ENCODE results near the gene ENTR1.
"Not testable (repeated sequence)": the region's sequence is repeated elsewhere in the genome, so short reads cannot be mapped to it uniquely, and the experiment has no call there.

ENTR1 gene

GRCh38 chr9:136421791-136422190 is 11.4 kb upstream of the ENTR1 start:
- in situ Hi-C loops (cut with MboI; ENCODE audit: low sequenced_read_pairs) = no loop called here

- in situ Hi-C loops (cut with MboI; ENCODE audit: low sequenced_read_pairs) = no loop called here
These were observed 8.6 kb upstream of the ENTR1 start for GRCh38 chr9:136419092-136419420.

DNA sequence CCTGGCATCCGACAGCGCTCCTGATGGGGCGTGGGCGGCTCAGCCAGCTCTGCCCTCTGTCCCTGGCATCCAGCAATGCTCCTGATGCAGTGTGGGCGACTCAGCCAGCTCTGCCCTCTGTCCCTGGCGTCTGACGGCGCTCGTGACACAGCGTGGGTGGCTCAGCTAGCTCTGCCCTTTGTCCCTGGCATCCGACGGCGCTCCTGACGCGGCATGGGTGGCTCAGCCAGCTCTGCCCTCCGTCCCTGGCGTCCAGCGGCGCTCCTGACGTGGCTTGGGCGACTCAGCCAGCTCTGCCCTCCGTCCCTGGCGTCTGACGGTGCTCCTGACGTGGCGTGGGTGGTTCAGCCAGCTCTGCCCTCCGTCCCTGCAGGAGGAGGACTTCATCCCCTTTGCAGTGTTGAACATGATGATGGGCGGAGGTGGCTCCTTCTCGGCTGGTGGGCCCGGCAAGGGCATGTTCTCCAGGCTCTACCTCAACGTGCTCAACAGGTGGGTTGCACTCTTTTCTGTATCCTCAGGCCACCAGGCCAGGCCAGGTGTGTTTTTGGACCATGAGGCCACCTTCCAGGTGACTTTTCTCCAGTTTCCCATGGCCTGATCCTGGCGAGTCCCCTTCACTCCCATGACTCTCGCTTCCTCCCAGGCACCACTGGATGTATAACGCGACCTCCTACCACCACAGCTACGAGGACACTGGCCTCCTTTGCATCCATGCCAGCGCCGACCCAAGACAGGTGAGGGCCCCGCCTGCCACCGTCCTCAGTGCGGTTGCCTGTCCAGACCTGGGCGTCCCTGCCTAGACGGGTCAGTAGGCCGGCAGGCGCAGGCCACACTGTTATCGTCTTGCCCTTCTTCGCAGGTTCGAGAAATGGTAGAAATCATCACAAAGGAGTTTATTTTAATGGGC is 8.0 kb upstream of the ENTR1 start:
- in situ Hi-C loops (cut with MboI; ENCODE audit: low sequenced_read_pairs) = no loop called here

DNA sequence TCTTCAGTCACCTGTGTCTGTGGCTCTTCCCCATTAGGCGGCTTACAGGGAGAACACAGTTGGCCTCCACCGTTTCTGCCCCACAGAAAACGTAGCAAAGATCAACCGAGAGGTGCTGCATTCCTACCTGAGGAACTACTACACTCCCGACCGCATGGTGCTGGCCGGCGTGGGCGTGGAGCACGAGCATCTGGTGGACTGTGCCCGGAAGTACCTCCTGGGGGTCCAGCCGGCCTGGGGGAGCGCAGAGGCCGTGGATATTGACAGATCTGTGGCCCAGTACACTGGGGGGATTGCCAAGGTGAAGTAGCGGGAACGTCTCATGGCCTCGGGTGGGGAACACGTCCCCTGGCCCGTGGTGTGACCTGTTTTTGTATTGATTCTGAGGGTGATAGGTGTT is 6.5 kb upstream of the ENTR1 start:
- in situ Hi-C loops (cut with MboI; ENCODE audit: low sequenced_read_pairs) = no loop called here

DNA sequence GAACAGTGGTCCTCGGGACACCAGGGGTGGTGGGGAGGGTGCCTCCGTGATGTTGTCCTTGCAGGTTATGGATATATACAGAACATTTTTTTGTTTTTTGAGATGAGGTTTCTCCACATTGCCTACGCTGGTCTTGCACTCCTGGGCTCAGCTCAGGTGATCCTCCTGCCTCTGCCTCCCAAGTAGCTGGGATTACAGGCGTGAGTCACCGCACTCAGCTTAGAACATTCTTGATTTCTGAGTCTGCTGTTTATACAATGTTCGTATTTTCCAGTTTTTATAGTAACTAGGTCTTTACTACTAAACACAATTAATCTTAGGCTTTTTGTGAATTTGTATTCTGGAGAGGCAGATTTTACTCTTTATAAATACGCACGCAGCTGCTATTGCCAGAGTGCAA is 6.0 kb upstream of the ENTR1 start:
- in situ Hi-C loops (cut with MboI; ENCODE audit: low sequenced_read_pairs) = no loop called here

- in situ Hi-C loops (cut with MboI; ENCODE audit: low sequenced_read_pairs) = no loop called here
These were observed 2.5 kb upstream of the ENTR1 start for GRCh38 chr9:136412962-136413361.

- in situ Hi-C loops (cut with MboI; ENCODE audit: low sequenced_read_pairs) = no loop called here
These were observed 964 bp upstream of the ENTR1 start for GRCh38 chr9:136411378-136411777.

DNA sequence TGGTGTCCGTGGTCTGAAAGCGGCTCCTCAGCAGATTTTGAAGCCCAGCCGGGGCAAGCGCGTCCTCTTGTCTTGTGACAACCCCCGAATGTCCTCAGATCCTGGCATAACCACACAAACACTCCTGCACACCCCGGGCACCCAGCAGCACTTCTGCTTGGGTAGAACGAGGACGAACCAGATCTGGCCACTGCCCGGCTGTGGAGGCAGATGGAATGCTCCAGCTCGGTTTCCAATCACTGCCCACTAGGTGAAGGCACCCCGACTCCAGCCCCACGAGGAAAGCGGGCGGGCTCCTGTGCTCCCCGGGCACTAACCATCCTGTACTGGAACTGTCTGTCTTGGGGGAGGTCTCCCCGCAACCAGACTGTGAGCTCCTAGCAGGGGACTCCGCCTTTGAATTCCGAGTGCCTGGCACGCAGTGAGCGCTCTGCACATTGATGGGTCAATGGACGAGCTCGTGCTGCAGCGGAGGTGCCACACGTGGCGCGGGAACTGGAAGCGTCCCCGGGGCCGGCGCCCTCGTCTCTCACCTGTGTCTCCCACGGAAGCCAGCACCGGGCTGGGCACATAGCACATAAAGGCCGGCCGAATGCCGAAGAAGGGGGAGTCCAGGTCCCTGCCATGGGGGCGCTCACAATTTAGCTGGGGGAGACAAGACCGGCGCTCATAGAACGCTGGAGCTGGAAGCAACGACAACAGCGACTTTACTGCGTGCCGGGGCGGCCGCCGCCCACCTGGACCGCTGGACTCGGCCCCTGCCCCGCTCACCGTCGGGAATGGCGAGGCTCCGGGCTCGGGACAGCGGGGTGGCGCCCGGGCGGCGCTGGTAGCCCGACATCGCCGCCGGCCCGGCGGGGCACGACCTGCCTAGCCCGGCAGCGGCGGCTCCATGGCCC is 608 bp downstream of the ENTR1 start:
- in situ Hi-C loops (cut with MboI; ENCODE audit: low sequenced_read_pairs) = no loop called here

DNA sequence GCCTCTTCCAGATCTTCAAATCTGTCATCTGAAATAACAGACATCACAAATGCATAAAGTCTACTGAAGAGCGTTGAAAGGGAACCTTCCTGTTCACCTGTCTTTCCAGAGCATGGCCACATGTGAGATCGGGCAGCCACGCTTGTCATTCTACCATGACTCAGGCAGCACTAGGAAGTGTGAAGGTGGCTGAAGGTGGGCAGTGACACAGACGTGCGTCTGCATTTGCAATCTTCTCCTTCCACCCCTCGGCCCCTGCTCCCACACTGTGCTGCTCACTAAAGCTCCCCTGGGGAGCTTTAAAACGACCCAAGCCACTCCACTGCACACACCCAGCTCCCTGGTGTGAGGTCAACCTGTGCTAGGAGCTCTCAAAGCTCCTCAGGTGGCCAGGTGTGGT is 2.5 kb downstream of the ENTR1 start:
- in situ Hi-C loops (cut with MboI; ENCODE audit: low sequenced_read_pairs) = no loop called here

GRCh38 chr9:136407061-136407460 is 3.4 kb downstream of the ENTR1 start:
- in situ Hi-C loops (cut with MboI; ENCODE audit: low sequenced_read_pairs) = not testable (repeated sequence)

DNA sequence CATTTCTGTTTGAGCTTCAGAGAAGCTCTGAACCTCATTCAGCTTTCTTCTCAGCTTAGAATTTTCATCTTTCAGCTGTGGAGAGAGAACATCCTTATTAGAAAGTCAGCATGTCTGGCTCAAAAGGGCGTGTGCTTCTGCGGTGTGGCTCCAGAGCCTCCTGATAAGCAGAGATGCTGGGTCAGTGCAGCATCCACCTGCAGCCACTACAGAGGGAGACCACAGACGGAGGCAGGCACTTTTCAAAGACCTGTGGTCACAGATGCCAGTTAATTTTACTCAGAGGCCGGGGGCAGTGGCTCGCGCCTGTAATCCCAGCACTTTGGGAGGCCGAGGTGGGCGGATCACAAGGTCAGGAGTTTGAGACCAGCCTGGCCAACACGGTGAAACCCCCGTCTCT is 4.5 kb downstream of the ENTR1 start:
- in situ Hi-C loops (cut with MboI; ENCODE audit: low sequenced_read_pairs) = not testable (repeated sequence)

DNA sequence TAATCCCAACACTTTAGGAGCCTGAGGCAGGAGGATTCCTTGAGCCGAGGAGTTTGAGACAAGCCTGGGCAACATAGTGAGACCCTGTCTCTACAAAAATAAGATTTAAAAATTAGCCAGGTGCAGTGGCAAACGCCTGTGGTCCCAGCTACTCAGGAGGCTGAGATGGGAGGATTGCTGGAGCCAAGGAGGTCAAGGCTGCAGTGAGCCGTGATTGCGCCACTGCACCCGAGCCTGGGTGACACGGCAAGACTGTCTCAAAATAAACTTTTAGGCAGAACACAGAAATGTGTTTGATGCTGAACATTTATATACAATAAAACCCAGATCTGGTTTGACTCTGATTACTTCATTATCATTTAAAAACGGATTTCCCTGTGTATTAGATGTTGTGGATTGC is 4.9 kb downstream of the ENTR1 start:
- in situ Hi-C loops (cut with MboI; ENCODE audit: low sequenced_read_pairs) = no loop called here

DNA sequence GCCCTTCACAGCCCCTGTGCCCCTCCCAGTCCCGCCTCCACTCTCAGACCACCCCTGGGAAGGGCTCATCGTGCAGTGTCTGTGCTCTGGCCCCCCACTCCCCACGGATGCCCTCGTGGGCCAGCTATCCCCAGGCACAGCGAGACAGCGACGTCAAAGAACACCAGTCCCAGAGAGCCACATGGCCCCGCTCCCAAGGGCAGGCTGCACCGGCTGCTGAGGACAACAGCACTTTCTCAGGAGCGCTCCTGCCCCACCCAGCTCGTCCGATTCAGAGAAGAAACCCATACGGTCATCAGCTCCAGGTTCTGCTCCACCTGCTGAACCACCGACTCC is 5.6 kb downstream of the ENTR1 start:
- in situ Hi-C loops (cut with MboI; ENCODE audit: low sequenced_read_pairs) = no loop called here

- in situ Hi-C loops (cut with MboI; ENCODE audit: low sequenced_read_pairs) = no loop called here
These were observed 6.3 kb downstream of the ENTR1 start for GRCh38 chr9:136403915-136404800.

DNA sequence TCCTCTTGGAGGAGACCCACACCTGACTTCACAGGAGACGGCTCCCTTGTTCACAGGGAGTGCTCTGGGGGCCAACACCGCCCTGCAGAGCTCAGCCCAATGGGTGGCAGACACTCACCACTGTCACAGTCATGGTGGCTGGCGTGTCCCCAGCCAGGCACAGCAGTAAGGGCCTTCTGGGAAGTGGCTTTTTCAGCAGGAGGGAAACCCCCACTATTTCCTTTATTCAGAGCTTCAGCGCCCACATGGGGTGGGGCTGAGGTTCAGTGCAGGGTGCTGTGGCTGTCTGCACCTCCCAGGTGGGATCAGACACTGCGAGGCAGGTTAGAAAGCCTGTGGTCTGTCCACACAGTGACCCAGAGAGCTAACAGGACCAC is 6.9 kb downstream of the ENTR1 start:
- in situ Hi-C loops (cut with MboI; ENCODE audit: low sequenced_read_pairs) = no loop called here

DNA sequence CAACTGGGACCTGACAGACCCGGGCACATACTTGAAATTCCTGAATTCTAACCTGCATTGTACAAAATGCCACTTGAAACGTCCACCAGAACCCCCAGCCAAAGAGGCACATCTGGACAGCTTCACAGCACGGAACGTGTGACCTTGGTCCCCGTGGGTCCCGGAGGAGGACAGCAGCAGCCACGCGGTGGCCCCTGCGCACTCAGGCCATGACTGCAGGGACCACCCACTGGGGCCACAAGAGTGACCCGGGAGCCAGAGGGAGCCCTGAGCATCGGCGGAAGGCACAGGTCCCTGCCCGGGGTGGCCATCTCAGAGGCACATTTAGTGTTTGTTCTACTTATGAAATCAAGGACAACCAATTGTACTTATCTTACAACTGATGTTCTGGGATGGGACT is 8.3 kb downstream of the ENTR1 start:
- in situ Hi-C loops (cut with MboI; ENCODE audit: low sequenced_read_pairs) = no loop called here

DNA sequence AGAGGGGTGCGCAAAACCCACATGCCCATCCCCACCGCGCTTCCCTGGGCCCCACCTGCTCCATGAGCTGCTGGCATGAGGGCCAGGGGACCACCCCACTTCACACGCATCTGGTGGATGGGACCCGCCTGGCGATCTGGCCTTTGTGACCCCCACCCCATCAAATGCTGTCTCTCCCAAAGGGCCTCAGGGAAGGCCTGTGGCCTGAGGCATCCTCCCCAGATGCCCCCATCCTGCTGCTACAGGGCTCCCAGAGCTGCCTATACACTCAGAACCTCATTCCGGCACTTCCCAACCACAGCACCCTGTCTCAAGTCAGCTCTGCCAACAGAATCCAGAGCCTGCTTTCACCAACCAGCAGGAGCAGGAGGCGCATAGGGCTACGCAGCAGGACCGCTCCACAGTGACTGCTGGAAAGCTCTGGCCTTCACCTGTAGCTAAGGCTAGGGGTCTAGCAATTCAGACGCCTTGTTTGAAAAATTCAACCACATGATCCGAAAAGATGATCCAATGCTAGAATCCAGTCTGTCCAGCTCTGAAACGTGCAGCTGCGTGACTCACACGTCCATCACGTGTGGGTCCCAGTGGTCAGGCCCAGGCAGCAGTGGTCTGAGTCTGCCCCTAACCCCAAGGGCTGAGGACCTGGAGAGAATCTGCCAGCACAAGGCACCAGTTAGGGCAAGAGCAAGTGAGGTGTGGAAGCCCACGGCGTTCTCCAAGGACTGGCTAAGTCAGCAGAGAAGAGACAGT is 9.1 kb downstream of the ENTR1 start:
- in situ Hi-C loops (cut with MboI; ENCODE audit: low sequenced_read_pairs) = no loop called here

DNA sequence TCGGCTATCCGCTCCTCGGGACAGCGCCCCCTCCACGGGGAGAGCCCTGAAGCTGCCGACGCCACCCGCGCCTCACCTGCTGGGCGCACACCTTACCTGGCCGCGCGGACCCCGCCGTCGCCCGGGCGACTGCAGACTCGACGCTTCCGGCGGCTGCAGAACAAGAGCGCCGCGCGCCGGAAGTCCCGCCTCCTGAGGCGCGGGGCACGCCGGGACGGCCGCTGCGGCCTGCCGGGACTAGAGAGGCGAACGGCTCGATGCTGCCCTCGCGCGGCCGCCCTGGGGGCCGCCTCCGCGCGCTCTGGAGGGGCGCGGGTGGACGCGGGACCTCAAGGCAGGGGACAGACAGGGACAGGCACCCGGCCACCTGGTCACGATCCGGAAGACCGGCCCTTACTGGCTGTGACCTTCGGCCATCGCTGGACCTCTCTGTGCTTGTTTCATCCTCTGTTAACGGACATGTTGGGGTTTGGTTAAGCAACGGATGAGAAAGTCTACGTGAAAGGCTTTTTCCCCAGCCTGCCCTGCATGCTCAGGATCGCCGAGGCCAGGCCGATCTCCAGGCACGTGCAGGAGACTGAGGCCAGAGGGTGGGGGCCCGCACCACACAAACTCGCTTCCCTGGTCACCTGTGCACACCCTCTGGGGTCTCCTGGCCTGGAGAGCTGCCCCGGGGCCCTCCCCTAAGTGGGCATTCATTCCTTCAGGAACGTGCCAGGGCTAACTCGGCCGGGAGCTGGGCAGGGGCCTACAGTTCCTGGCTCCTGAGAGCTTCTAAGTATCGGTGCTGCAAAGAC is 10.2 kb downstream of the ENTR1 start, which contains the start of gene SNAPC4:
TSS of gene SNAPC4 (minus strand) at position 133 of the 797 bp plus-strand sequence. CDS start 1,742 bp downstream, outside the sequence.
- in situ Hi-C loops (cut with MboI; ENCODE audit: low sequenced_read_pairs) = no loop called here

DNA sequence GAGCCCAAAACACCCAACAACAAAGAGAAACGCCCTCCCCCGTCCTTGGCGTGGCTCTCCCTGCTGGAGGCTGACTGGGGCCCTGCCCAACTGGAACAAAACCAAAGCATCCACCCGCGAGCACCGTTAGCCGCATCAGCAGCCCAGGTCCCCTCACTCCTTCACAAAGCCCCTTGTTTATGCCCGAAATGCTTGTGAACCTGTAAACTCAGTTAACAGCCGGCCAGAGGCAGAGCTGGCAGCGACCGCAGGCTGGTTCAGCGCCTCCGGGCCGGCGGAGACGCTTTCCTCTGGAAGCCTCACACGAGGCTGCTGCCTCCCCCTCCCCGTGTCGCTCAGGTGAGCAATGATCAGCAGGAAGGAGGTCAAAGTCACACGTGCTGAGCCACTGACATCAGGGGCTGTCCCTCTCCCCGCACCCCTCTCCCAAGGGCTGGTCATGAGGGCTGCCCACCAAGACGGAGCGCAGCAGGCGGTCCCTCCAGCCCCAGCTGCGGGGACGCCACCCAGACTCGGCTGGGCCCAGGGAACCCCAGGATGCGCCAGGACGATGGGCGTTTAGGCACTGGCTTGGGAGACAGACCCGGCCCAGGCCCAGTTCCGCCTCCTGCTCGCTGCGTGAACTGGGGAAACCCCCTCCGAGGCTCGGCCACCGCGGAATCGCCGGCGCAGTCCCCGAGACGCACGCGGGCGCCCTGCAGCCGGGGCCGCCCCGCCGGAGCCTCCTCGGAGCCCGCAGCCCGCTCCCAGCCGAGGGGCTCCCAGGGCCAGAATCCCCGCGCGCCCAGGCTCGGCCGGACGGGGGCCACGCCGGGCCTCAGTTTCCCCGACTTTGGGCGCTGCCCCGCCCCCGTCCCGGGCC is 11.0 kb downstream of the ENTR1 start:
- in situ Hi-C loops (cut with MboI; ENCODE audit: low sequenced_read_pairs) = no loop called here
